HL-60 (cell line): ENCODE data around the gene LUC7L.
"Not testable (repeated sequence)": the region's sequence is repeated elsewhere in the genome, so short reads cannot be mapped to it uniquely, and the experiment has no call there.

Source experiments
- DNase-seq, 2 experiments: peaks; one replicate each; pipeline ENCODE4 v3.0.0-alpha.2; 2010 to 2020; ENCODE audit warnings: low read depth in 1 of 2, low spot score in 1 of 2
- H3K27ac ChIP-seq: fragments of 250-450 bp; sonication (Bioruptor Pico); replicated peaks from 2 replicates; pipeline ENCODE4 v1.5.1; 2020; ENCODE audit warnings: mild to moderate bottlenecking, moderate library complexity
- H3K27me3 ChIP-seq: fragments of 250-450 bp; sonication (Bioruptor Pico); 2 replicates; pipeline ENCODE4 v1.5.1; 2021; ENCODE audit warnings: mild to moderate bottlenecking, moderate library complexity; ENCODE audit not compliant: insufficient read depth, poor library complexity, severe bottlenecking
- H3K4me3 ChIP-seq: replicated peaks from 2 replicates; pipeline ENCODE4 v1.5.1; 2011; ENCODE audit warnings: mild to moderate bottlenecking, control low read depth, low read length; ENCODE audit not compliant: insufficient read depth
- GABPA ChIP-seq: IDR thresholded peaks from 2 replicates; pipeline ENCODE4 v1.6.1; 2012; ENCODE audit warnings: low read depth
- POLR2AphosphoS5 ChIP-seq: IDR thresholded peaks from 2 replicates; pipeline ENCODE4 v1.6.1; 2012; ENCODE audit warnings: low read depth
- SPI1 ChIP-seq: IDR thresholded peaks from 2 replicates; pipeline ENCODE4 v1.6.1; 2012; ENCODE audit warnings: low read depth, mild to moderate bottlenecking, borderline replicate concordance
- TF ChIP-seq, protein P1 (sequence below): IDR thresholded peaks from 2 replicates; pipeline ENCODE4 v1.6.1; 2012; ENCODE audit warnings: low read depth; ENCODE audit not compliant: insufficient replicate concordance
- TF ChIP-seq, protein P2 (sequence below): IDR thresholded peaks from one replicate; pipeline ENCODE4 v1.5.1; 2011; ENCODE audit warnings: low read length, control low read depth, inconsistent platforms; ENCODE audit not compliant: insufficient read depth

Gene LUC7L

GRCh38 chr16:239948-240277 lies 10.7 kb upstream of the LUC7L start:
- no peak for DNase-seq
- no peaks in the 10 kb centered on the region for H3K27me3 ChIP-seq
- TF ChIP-seq POLR2AphosphoS5 (no peak), GABPA (no peak), SPI1 (no peak)
- TF ChIP-seq, protein P1, sequence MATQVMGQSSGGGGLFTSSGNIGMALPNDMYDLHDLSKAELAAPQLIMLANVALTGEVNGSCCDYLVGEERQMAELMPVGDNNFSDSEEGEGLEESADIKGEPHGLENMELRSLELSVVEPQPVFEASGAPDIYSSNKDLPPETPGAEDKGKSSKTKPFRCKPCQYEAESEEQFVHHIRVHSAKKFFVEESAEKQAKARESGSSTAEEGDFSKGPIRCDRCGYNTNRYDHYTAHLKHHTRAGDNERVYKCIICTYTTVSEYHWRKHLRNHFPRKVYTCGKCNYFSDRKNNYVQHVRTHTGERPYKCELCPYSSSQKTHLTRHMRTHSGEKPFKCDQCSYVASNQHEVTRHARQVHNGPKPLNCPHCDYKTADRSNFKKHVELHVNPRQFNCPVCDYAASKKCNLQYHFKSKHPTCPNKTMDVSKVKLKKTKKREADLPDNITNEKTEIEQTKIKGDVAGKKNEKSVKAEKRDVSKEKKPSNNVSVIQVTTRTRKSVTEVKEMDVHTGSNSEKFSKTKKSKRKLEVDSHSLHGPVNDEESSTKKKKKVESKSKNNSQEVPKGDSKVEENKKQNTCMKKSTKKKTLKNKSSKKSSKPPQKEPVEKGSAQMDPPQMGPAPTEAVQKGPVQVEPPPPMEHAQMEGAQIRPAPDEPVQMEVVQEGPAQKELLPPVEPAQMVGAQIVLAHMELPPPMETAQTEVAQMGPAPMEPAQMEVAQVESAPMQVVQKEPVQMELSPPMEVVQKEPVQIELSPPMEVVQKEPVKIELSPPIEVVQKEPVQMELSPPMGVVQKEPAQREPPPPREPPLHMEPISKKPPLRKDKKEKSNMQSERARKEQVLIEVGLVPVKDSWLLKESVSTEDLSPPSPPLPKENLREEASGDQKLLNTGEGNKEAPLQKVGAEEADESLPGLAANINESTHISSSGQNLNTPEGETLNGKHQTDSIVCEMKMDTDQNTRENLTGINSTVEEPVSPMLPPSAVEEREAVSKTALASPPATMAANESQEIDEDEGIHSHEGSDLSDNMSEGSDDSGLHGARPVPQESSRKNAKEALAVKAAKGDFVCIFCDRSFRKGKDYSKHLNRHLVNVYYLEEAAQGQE: no peak
- TF ChIP-seq, protein P2, sequence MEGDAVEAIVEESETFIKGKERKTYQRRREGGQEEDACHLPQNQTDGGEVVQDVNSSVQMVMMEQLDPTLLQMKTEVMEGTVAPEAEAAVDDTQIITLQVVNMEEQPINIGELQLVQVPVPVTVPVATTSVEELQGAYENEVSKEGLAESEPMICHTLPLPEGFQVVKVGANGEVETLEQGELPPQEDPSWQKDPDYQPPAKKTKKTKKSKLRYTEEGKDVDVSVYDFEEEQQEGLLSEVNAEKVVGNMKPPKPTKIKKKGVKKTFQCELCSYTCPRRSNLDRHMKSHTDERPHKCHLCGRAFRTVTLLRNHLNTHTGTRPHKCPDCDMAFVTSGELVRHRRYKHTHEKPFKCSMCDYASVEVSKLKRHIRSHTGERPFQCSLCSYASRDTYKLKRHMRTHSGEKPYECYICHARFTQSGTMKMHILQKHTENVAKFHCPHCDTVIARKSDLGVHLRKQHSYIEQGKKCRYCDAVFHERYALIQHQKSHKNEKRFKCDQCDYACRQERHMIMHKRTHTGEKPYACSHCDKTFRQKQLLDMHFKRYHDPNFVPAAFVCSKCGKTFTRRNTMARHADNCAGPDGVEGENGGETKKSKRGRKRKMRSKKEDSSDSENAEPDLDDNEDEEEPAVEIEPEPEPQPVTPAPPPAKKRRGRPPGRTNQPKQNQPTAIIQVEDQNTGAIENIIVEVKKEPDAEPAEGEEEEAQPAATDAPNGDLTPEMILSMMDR: no peak
- no peak overlapping the region for H3K27ac ChIP-seq
- H3K4me3 ChIP-seq: no peak overlapping the region

DNA sequence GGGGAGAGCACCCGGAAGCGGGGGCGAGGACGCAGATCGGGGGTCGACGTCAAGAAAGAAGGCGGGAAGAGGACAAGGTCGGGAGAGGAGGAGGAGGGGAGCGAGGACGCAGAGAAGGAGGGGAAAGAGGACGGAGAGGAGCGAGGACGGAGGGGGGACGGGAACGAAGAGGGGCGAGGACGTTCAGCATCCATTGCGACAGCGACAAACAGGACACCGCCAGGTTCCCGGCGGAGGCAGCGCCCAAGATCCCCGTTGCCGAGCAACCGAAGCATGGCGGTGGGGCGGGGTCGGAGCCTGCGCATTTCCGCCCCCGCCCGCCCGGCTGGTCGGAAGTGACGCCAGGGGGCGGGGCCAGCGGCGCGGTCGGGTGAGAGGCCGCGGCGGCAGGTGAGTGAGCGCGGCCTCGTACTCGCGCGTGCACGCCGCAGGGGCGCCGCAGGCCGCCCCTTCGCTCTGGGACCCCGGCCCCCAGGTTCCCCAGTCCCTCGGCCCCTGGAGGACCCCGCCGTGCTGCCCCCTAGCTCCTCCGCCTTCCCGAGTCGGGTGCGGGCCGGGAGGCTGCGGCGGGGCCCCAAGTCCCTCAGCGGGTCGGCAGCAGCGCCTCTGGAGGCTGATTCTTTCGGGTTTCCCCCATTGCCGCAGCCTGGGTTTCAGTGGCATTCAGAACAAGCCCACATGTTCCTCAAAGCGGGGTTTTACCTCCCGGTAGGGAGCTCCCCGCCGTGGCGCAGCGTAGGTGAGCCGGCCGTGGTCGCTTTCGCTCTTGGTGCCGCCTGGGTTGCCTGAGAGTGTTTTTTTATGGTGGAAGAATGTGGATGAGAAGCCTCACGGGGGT lies 5.4 kb upstream of the LUC7L start, which contains the start of gene FAM234A:
Gene FAM234A, plus strand, starts transcription at position 354 of the 838 bp plus-strand sequence. CDS start 19,593 bp downstream, outside the sequence.
- DNase-seq: peak; percentile 87 to 94
- TF ChIP-seq SPI1: peak; percentile 21; the same call in 1 of the 2 replicates
- TF ChIP-seq, protein P1: no peak
- peak; percentile 77 for TF ChIP-seq GABPA
- TF ChIP-seq, protein P2: peak; percentile 24
- Histone ChIP-seq H3K27me3 (no peaks in the 10 kb centered on the region), H3K27ac (peak within 1 kb of the TSS; percentile 93), H3K4me3 (peak within 1 kb of the TSS; percentile 89)

- Histone ChIP-seq H3K27ac (no peak overlapping the region), H3K27me3 (no peaks in the 10 kb centered on the region), H3K4me3 (no peak overlapping the region)
- DNase-seq: no peak
- TF ChIP-seq POLR2AphosphoS5 (no peak), GABPA (no peak), SPI1 (no peak)
- TF ChIP-seq, protein P1: no peak
- TF ChIP-seq, protein P2: no peak
These were observed 1.7 kb upstream of the LUC7L start for GRCh38 chr16:230949-231348.

DNA sequence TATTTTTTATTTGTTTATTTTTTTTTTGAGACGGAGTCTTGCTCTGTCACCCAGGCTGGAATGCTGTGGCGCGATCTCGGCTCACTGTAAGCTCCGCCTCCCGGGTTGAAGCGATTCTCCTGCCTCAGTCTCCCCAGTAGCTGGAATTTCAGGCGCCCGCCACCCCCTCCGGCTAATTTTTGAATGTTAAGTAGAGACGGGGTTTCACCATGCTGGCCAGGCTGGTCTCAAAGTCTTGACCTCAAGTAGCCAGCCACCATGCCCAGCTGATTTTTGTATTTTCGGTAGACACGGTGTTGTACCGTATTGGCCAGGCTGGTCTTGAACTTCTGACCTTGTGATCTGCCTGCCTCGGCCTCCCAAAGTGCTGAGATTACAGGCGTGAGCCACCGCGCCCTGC lies 1.1 kb upstream of the LUC7L start:
- not testable (repeated sequence) for DNase-seq, H3K27ac ChIP-seq, H3K27me3 ChIP-seq, H3K4me3 ChIP-seq
